ENCODE measurements around the gene RAB10. TPM values are rescaled to one million over a fixed set of nuclear protein-coding genes. Genes with fewer than 3 reads are reported as not detected.
"Not testable (repeated sequence)": the region's sequence is repeated elsewhere in the genome, so short reads cannot be mapped to it uniquely, and the experiment has no call there.

The RAB10 gene
- total and polyA plus RNA-seq, 2 of the 13 experiments (the other 11 are each of a cell fraction or from before 2014, with no cell fraction given): 48.2 to 120 TPM

GRCh38 chr2:25998816-25999383 is 35.0 kb upstream of the RAB10 start:
- 90% methylated on average over 13 of the region's 13 CpGs for WGBS (ENCODE audit: low lambda C conversion rate)
- FAIRE-seq; ATAC-seq; BruUV-seq (replicated peaks); CTCF ChIA-PET (ENCODE audit: low intra/inter-chr PET ratio, low total read pairs); H3K27me3 ChIP-seq (ENCODE audit: control insufficient read depth in 1 of 2, insufficient read depth in 2 of 2, low read length in 2 of 2); H3K9ac ChIP-seq (ENCODE audit: insufficient read depth, low read depth, low read length); H3K36me3 ChIP-seq (replicated peaks in 1 of 2; ENCODE audit: control insufficient read depth in 1 of 2, insufficient read depth in 2 of 2, low read length in 2 of 2); H4K20me1 ChIP-seq (ENCODE audit: insufficient read depth, low read length); DNase-seq (ENCODE audit: low spot score); H3K27ac ChIP-seq (ENCODE audit: extremely low read length, insufficient read depth, low read length); H3K9me3 ChIP-seq (ENCODE audit: low read length); H3K79me2 ChIP-seq (ENCODE audit: insufficient read depth, low read length); H2AFZ ChIP-seq (ENCODE audit: low read length): not testable (repeated sequence)
- Histone ChIP-seq H3K4me3 (replicated peaks in 1 of 3; ENCODE audit: insufficient read depth in 1 of 3, low read depth in 2 of 3, low read length in 3 of 3) (peak overlapping the region in 1 of 3 experiments; percentile 28; a peak in 1 of 6 replicates), H3K4me1 (ENCODE audit: insufficient read depth, low read length) (peaks cover 60% of the 10 kb centered on the region), H3K4me2 (ENCODE audit: low read depth, low read length) (peak overlapping the region; percentile 63)
- TF ChIP-seq, protein P1, sequence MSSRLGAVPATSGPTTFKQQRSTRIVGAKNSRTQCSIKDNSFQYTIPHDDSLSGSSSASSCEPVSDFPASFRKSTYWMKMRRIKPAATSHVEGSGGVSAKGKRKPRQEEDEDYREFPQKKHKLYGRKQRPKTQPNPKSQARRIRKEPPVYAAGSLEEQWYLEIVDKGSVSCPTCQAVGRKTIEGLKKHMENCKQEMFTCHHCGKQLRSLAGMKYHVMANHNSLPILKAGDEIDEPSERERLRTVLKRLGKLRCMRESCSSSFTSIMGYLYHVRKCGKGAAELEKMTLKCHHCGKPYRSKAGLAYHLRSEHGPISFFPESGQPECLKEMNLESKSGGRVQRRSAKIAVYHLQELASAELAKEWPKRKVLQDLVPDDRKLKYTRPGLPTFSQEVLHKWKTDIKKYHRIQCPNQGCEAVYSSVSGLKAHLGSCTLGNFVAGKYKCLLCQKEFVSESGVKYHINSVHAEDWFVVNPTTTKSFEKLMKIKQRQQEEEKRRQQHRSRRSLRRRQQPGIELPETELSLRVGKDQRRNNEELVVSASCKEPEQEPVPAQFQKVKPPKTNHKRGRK (CRISPR knock-in tag; IDR thresholded peaks at IDR 0.05): peak; percentile 93
- TF ChIP-seq U2AF2 (IDR thresholded peaks at IDR 0.05; ENCODE audit: low read depth, low read length) (0 out of 2 replicates have a peak, but pooled peaks have one; percentile 30), ZNF670 (CRISPR knock-in tag; IDR thresholded peaks at IDR 0.05; ENCODE audit: borderline replicate concordance) (0 out of 2 replicates have a peak, but pooled peaks have one; percentile 5), ATM (IDR thresholded peaks at IDR 0.05; ENCODE audit: borderline replicate concordance) (0 out of 2 replicates have a peak, but pooled peaks have one; percentile 11), NRL (CRISPR knock-in tag; IDR thresholded peaks at IDR 0.05; ENCODE audit: borderline replicate concordance) (0 out of 2 replicates have a peak, but pooled peaks have one; percentile 21), KDM2A (CRISPR knock-in tag; IDR thresholded peaks at IDR 0.05; ENCODE audit: borderline replicate concordance, low read depth) (0 out of 2 replicates have a peak, but pooled peaks have one; percentile 14)
- TF ChIP-seq, protein P2, sequence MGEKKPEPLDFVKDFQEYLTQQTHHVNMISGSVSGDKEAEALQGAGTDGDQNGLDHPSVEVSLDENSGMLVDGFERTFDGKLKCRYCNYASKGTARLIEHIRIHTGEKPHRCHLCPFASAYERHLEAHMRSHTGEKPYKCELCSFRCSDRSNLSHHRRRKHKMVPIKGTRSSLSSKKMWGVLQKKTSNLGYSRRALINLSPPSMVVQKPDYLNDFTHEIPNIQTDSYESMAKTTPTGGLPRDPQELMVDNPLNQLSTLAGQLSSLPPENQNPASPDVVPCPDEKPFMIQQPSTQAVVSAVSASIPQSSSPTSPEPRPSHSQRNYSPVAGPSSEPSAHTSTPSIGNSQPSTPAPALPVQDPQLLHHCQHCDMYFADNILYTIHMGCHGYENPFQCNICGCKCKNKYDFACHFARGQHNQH (CRISPR knock-in tag; IDR thresholded peaks at IDR 0.05): 0 out of 2 replicates have a peak, but pooled peaks have one; percentile 17
- in situ Hi-C loops (cut with HindIII; ENCODE audit: extremely low pct_ligation_motif_present, low pct_unique_long_range_greater_than_20kb): loop anchor here (25.0 kb wide), 1 partner anchor 338 kb away; the partner anchor contains the start of genes ADGRF3 and SELENOI
- POLR2A ChIA-PET: interaction anchor here (0.8 to 2.5 kb wide), 5 partner anchors 13 to 120 kb away, joined by 3 to 15 read pairs (median 4); partner anchors contain the start of genes ASXL2 and RAB10
- intact Hi-C loops (cut with micrococcal nuclease; ENCODE audit: unreplicated experiment): loop anchor here (10.0 kb wide), 1 partner anchor 76 kb away; no protein-coding TSS in a partner anchor

All from HepG2 (cell line).